Measurements from ENCODE around the gene DLL1.

DLL1 gene

DNA sequence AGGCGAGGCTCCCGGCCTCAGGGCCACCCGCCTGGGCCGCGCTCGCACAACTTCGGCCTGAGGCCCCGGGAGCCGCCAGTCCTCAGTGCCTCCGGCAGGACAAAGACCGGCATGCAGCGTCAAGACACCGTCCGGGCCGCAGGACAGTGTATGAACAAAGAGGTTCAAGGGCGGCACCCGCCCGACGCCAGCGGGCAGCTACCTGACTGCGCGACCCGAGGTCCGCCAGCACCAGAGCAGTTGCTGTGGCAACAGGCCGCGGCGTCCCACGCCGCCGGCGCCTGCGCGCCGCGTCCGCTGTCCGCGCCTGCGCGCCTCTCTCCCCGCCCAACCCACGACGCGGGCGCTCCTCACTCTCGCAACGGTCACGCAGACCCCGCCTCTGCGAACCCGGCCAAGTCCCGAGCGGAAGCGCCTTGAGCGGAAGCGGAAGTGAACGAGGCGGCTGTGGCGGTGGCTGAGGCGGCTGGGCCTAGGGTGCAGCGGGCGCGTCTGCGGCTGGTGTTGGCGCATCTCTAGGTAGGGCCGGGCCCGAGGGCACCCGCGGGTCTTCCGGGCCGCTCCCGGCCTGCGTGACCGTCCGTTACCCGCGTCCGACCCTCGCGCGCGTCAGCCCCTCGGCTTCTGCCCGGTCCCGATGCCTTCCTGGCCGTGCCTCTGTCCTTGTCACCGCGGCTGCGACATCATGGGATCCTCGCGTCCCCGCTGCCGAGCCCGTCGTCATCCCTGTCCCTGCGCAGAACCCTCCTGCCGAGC is 15.6 kb upstream of the DLL1 start, which contains the start of gene FAM120B:
FAM120B (plus strand) TSS at position 435 of the 756 bp plus-strand sequence. CDS start 10,633 bp downstream, outside the sequence.
- ChIA-PET POLR2A (interaction anchor here (0.9 to 1.0 kb wide), 2 partner anchors 12 to 132 kb away, joined by 3 to 4 read pairs; no protein-coding TSS in a partner anchor), CTCF (interaction anchor here (1.4 kb wide), 1 partner anchor 12 kb away, joined by 4 read pairs; no protein-coding TSS in a partner anchor)
- peak; percentile 51 for DNase-seq (ENCODE audit: low read depth, low spot score)
- peak within 1 kb of the TSS; percentile 99 for H3K4me3 ChIP-seq (ENCODE audit: low read depth, low read length)
- TF ChIP-seq, protein P1, sequence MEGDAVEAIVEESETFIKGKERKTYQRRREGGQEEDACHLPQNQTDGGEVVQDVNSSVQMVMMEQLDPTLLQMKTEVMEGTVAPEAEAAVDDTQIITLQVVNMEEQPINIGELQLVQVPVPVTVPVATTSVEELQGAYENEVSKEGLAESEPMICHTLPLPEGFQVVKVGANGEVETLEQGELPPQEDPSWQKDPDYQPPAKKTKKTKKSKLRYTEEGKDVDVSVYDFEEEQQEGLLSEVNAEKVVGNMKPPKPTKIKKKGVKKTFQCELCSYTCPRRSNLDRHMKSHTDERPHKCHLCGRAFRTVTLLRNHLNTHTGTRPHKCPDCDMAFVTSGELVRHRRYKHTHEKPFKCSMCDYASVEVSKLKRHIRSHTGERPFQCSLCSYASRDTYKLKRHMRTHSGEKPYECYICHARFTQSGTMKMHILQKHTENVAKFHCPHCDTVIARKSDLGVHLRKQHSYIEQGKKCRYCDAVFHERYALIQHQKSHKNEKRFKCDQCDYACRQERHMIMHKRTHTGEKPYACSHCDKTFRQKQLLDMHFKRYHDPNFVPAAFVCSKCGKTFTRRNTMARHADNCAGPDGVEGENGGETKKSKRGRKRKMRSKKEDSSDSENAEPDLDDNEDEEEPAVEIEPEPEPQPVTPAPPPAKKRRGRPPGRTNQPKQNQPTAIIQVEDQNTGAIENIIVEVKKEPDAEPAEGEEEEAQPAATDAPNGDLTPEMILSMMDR (IDR thresholded peaks at IDR 0.05; ENCODE audit: insufficient read depth, low read length, missing control alignments) = no peak

DNA sequence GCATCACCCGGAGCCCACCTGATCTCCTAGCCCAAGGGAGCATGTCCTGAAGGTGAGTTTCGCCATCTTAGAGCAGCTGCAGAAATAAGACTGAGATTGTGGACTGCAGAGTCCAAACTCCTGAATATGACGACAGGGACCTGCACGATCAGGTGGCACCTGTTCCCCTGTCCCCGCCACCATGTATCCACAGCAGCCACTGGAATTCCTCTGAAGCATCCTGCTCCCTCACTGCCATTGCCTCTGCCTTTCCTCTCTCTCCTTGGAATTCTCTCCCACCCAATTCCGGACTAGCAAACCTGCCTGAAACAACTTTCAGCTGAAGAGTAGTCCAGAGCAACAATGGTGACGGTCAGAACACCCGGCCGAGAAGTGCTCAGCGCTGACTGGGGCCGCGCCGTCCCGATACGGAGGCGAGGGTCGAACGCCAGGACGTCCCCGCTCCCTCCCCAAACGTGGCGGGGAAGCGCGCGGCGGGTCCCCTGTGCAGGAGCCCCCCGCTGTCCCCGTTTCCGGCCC is 15.0 kb upstream of the DLL1 start:
- peak overlapping the region; percentile 99 for H3K4me3 ChIP-seq (ENCODE audit: low read depth, low read length)
- DNase-seq (ENCODE audit: low read depth, low spot score) = no peak
- POLR2A ChIA-PET = interaction anchor here (0.9 to 1.0 kb wide), 2 partner anchors 12 to 132 kb away, joined by 3 to 4 read pairs; no protein-coding TSS in a partner anchor
- CTCF ChIA-PET = interaction anchor here (0.8 to 1.4 kb wide), 2 partner anchors 11 to 211 kb away, joined by 4 read pairs; no protein-coding TSS in a partner anchor
- TF ChIP-seq, protein P1 (IDR thresholded peaks at IDR 0.05; ENCODE audit: insufficient read depth, low read length, missing control alignments) = no peak

DNA sequence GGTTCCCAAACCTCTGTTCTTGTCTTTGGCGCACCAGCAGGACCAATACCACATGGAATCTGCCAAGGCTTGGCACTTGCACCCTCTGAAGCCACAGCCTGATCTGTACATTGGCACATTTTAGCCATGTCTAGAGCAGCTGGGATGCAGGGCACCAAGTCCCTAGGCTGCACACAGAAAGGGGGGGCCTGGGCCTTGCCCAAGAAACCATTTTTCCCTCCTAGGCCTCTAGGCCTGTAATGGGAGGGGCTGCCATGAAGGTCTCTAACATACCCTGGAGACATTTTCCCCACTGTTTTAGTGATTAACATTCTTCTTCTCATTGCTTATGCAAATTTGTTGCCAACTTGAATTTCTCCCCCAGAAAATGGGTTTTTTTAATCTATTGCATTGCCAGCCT is 10.3 kb upstream of the DLL1 start:
- TF ChIP-seq, protein P1 (IDR thresholded peaks at IDR 0.05; ENCODE audit: insufficient read depth, low read length, missing control alignments) = no peak
- DNase-seq (ENCODE audit: low read depth, low spot score) = no peak
- ChIA-PET POLR2A (no interaction called here), CTCF (no interaction called here)
- H3K4me3 ChIP-seq (ENCODE audit: low read depth, low read length) = no peak overlapping the region

DNA sequence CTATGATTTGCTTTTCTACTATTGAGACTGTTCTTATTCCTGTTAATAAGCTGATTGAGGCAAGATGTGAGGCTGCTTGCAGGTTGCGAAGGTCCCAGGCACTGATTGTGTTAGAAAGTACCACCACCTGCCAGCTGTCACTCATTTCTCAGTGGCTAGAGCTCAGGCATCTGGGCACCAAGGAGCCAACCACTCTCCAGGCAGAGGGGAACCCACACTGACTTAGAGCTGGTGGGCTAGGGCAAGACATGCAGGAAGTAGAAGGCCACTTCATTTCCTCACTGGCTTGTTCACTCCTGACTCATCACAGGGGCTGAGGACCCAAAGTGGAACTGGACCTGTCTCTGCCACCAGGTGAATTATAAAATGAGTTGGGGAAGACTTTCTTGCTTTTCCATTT is 7.8 kb upstream of the DLL1 start:
- H3K4me3 ChIP-seq (ENCODE audit: low read depth, low read length) = no peak overlapping the region
- POLR2A ChIA-PET = no interaction called here
- TF ChIP-seq, protein P1 (IDR thresholded peaks at IDR 0.05; ENCODE audit: insufficient read depth, low read length, missing control alignments) = no peak
- no peak for DNase-seq (ENCODE audit: low read depth, low spot score)
- CTCF ChIA-PET = no interaction called here

DNA sequence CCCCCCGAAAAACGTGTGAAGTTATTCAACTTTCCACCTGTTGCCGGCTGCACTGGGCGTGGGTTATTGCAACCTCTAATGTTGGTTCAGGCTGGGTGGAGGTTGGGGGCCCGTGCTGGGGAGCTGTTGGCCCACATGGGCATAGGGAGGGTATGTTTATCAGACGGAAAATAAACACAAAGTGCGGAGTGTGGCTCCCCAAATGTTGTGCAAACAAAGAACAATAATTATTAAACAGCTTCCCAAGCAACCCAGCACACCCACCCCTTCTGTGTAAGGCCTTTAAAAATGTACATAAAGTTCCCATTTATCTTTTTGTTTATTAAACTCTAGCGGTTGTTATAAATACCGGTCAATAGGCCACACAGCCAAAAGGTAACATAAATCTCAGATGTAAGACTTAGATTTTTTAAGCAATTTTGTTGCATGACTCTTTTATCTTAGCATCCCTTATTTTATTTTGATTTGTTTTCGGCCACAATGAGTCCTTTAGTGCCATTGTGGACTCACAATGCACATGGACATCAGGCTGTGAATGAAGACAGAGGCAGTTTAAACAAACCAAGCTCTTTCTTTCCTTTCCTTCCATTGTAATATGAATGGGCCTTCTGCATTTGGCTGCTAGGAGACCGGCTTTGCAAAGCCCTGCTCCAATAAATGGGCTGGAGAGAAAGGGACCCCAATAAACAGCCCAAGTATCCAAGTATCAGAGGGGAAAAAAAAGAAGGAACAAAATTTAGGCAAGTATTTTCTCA is 6.9 kb upstream of the DLL1 start:
- no peak for DNase-seq (ENCODE audit: low read depth, low spot score)
- POLR2A ChIA-PET = no interaction called here
- H3K4me3 ChIP-seq (ENCODE audit: low read depth, low read length) = no peak overlapping the region
- TF ChIP-seq, protein P1 (IDR thresholded peaks at IDR 0.05; ENCODE audit: insufficient read depth, low read length, missing control alignments) = no peak
- CTCF ChIA-PET = interaction anchor here (1.1 kb wide), 1 partner anchor 231 kb away, joined by 4 read pairs; no protein-coding TSS in a partner anchor

All from AG04449 (cell line).